WTC11 (cell line): Measurements from ENCODE around the gene RAPGEF2. TPM values are rescaled to one million over a fixed set of nuclear protein-coding genes. Genes with fewer than 3 reads are reported as not detected.

ENCODE experiments used
- ATAC-seq: fragments of 200-7000 bp; cut with Tn5 transposase; 2 replicates; pipeline ENCODE4 v1.10.0; 2021; ENCODE audit warnings: mild to moderate bottlenecking, moderate library complexity
- CTCF ChIA-PET: fragments of 300-600 bp; sonication (Branson Sonifier 250); formaldehyde crosslinking; loops from one replicate; lab custom pipeline; 2021; ENCODE audit warnings: antibody characterized with exemption; lab: Charles Lee
- POLR2A ChIA-PET: fragments of 350-600 bp; sonication (Branson Sonifier 250); formaldehyde crosslinking; loops from one replicate; lab custom pipeline; 2021; ENCODE audit warnings: antibody characterized with exemption; lab: Charles Lee
- DNase-seq: peaks from one replicate; pipeline ENCODE4 v3.0.0; 2021; ENCODE audit warnings: low spot score
- H3K27ac Mint-ChIP-seq: 2 replicates; pipeline ENCODE4 v1.8.0; 2021; ENCODE audit warnings: mixed read lengths
- H3K27me3 Mint-ChIP-seq: 2 replicates; pipeline ENCODE4 v1.8.0; 2021; ENCODE audit warnings: low read depth, mild to moderate bottlenecking, moderate library complexity, mixed read lengths
- H3K36me3 Mint-ChIP-seq: 2 replicates; pipeline ENCODE4 v1.8.0; 2021; ENCODE audit warnings: mixed read lengths
- H3K4me1 Mint-ChIP-seq: 2 replicates; pipeline ENCODE4 v1.8.0; 2022; ENCODE audit warnings: mixed read lengths
- H3K4me3 Mint-ChIP-seq: 2 replicates; pipeline ENCODE4 v1.8.0; 2021; ENCODE audit warnings: mild to moderate bottlenecking, moderate library complexity, mixed read lengths
- H3K9me3 Mint-ChIP-seq: 2 replicates; pipeline ENCODE4 v1.8.0; 2021; ENCODE audit warnings: mixed read lengths
- CREB1 ChIP-seq: sonication (generic); formaldehyde crosslinking; IDR thresholded peaks from 2 replicates; pipeline ENCODE4 v1.8.0; 2023; ENCODE audit warnings: mild to moderate bottlenecking, missing genetic modification reagents
- CREM ChIP-seq: sonication (generic); formaldehyde crosslinking; IDR thresholded peaks from 2 replicates; pipeline ENCODE4 v1.8.1; 2022; ENCODE audit warnings: mild to moderate bottlenecking, missing genetic modification reagents, moderate library complexity
- FOXJ3 ChIP-seq: sonication (generic); formaldehyde crosslinking; IDR thresholded peaks from 2 replicates; pipeline ENCODE4 v1.9.0; 2021; ENCODE audit warnings: missing genetic modification reagents, mild to moderate bottlenecking, borderline replicate concordance
- FOXK1 ChIP-seq: sonication (generic); formaldehyde crosslinking; IDR thresholded peaks from 2 replicates; pipeline ENCODE4 v1.8.0; 2022; ENCODE audit warnings: mild to moderate bottlenecking, moderate library complexity, missing genetic modification reagents
- GABPB1 ChIP-seq: sonication (generic); formaldehyde crosslinking; IDR thresholded peaks from 2 replicates; pipeline ENCODE4 v1.8.1; 2023; ENCODE audit warnings: mild to moderate bottlenecking, missing genetic modification reagents
- KAT7 ChIP-seq: sonication (generic); formaldehyde crosslinking; IDR thresholded peaks from 2 replicates; pipeline ENCODE4 v1.8.1; 2023; ENCODE audit warnings: missing genetic modification reagents, mild to moderate bottlenecking, borderline replicate concordance
- MYBL2 ChIP-seq: sonication (generic); formaldehyde crosslinking; IDR thresholded peaks from 2 replicates; pipeline ENCODE4 v1.8.1; 2023; ENCODE audit warnings: mild to moderate bottlenecking, moderate library complexity, missing genetic modification reagents
- NFYB ChIP-seq: sonication (generic); formaldehyde crosslinking; conservative IDR thresholded peaks from 2 replicates; pipeline ENCODE4 v1.8.0; 2022; ENCODE audit warnings: low read depth, missing genetic modification reagents
- NR1H2 ChIP-seq: sonication (generic); formaldehyde crosslinking; IDR thresholded peaks from 2 replicates; pipeline ENCODE4 v1.9.0; 2021; ENCODE audit warnings: mild to moderate bottlenecking, moderate library complexity, missing genetic modification reagents
- NR3C1 ChIP-seq: sonication (generic); formaldehyde crosslinking; conservative IDR thresholded peaks from 2 replicates; pipeline ENCODE4 v1.8.1; 2023; ENCODE audit warnings: low read depth, mild to moderate bottlenecking, missing genetic modification reagents
- SMAD3 ChIP-seq: sonication (generic); formaldehyde crosslinking; IDR thresholded peaks from 2 replicates; pipeline ENCODE4 v1.8.0; 2022; ENCODE audit warnings: missing genetic modification reagents, mild to moderate bottlenecking, borderline replicate concordance
- TCF7 ChIP-seq: sonication (generic); formaldehyde crosslinking; IDR thresholded peaks from 2 replicates; pipeline ENCODE4 v1.8.0; 2022; ENCODE audit warnings: mild to moderate bottlenecking, low read depth, missing genetic modification reagents, moderate library complexity
- TEAD4 ChIP-seq: sonication (generic); formaldehyde crosslinking; IDR thresholded peaks from 2 replicates; pipeline ENCODE4 v1.8.0; 2022; ENCODE audit warnings: mild to moderate bottlenecking, missing genetic modification reagents
- ZNF219 ChIP-seq: sonication (generic); formaldehyde crosslinking; IDR thresholded peaks from 2 replicates; pipeline ENCODE4 v1.8.0; 2023; ENCODE audit warnings: missing genetic modification reagents, mild to moderate bottlenecking, borderline replicate concordance
- ZNF416 ChIP-seq: fragments of 250-450 bp; sonication (Bioruptor Pico); IDR thresholded peaks from 2 replicates; pipeline ENCODE4 v1.9.0; 2021; ENCODE audit warnings: mild to moderate bottlenecking, inconsistent platforms
- total RNA-seq: library from RNA; stranded (reverse); gene quantifications from 3 replicates; pipeline ENCODE4 v1.2.3, GENCODE V29; 2021
- TF ChIP-seq, protein P1 (sequence below): fragments of 250-450 bp; sonication (Bioruptor Pico); IDR thresholded peaks from 2 replicates; pipeline ENCODE4 v1.8.0; 2021; ENCODE audit warnings: mild to moderate bottlenecking
- TF ChIP-seq, protein P2 (sequence below): sonication (generic); formaldehyde crosslinking; IDR thresholded peaks from 2 replicates; pipeline ENCODE4 v1.8.0; 2022; ENCODE audit warnings: mild to moderate bottlenecking, missing genetic modification reagents
- TF ChIP-seq, protein P3 (sequence below): sonication (generic); formaldehyde crosslinking; IDR thresholded peaks from 2 replicates; pipeline ENCODE4 v1.8.1; 2023; ENCODE audit warnings: mild to moderate bottlenecking, missing genetic modification reagents, moderate library complexity
- TF ChIP-seq, protein P4 (sequence below): fragments of 250-450 bp; sonication (Bioruptor Pico); IDR thresholded peaks from 2 replicates; pipeline ENCODE4 v1.9.0; 2021; ENCODE audit warnings: mild to moderate bottlenecking
- TF ChIP-seq, protein P5 (sequence below): sonication (generic); formaldehyde crosslinking; IDR thresholded peaks from 2 replicates; pipeline ENCODE4 v1.8.1; 2023; ENCODE audit warnings: mild to moderate bottlenecking, missing genetic modification reagents, borderline replicate concordance
- TF ChIP-seq, protein P6 (sequence below): sonication (generic); formaldehyde crosslinking; IDR thresholded peaks from 2 replicates; pipeline ENCODE4 v1.8.0; 2022; ENCODE audit warnings: mild to moderate bottlenecking, missing genetic modification reagents
- TF ChIP-seq, protein P7 (sequence below): sonication (generic); formaldehyde crosslinking; conservative IDR thresholded peaks from 2 replicates; pipeline ENCODE4 v1.8.1; 2023; ENCODE audit warnings: mild to moderate bottlenecking, low read depth, missing genetic modification reagents, moderate library complexity
- TF ChIP-seq, protein P8 (sequence below): sonication (generic); formaldehyde crosslinking; IDR thresholded peaks from 2 replicates; pipeline ENCODE4 v1.8.1; 2022; ENCODE audit warnings: low read depth, missing genetic modification reagents, borderline replicate concordance

Gene RAPGEF2
- total RNA-seq, 1 experiment from 2014 or later = 40.6 TPM

DNA sequence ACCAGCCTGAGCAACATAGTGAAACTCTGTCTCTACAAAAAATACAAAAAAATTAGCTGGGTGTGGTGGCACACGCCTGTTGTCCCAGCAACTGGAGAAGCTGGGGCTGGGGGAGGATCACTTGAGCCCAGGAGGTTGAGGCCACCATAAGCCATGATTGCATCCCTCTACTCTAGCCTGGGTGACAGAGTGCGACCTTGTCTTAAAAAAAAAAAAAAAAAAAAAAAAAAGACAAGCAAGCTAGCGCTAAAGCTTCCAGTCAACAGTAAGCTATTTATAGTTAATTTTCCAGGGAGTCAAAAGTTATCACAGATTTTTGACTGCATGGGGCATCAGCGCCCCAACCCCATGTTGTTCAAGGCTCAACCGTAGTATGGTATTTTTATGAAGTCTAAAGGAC lies 273.4 kb downstream of the RAPGEF2 start:
- Mint-ChIP-seq H3K27me3 (peaks cover 2% of the 10 kb centered on the region; the same call in 1 of the 2 replicates), H3K4me3 (no peak overlapping the region), H3K4me1 (no peaks in the 10 kb centered on the region), H3K9me3 (peaks cover 8% of the 10 kb centered on the region), H3K27ac (no peak overlapping the region), H3K36me3 (0 out of 2 replicates have a peak, but pooled peaks cover 2% of the 10 kb centered on the region)
- no peak for ATAC-seq
- DNase-seq = no peak
- POLR2A ChIA-PET = no interaction called here
- CTCF ChIA-PET = interaction anchor here (0.6 to 0.9 kb wide), 4 partner anchors 9 to 768 kb away, joined by 3 to 11 read pairs (median 4); no protein-coding TSS in a partner anchor
- TF ChIP-seq, protein P1, sequence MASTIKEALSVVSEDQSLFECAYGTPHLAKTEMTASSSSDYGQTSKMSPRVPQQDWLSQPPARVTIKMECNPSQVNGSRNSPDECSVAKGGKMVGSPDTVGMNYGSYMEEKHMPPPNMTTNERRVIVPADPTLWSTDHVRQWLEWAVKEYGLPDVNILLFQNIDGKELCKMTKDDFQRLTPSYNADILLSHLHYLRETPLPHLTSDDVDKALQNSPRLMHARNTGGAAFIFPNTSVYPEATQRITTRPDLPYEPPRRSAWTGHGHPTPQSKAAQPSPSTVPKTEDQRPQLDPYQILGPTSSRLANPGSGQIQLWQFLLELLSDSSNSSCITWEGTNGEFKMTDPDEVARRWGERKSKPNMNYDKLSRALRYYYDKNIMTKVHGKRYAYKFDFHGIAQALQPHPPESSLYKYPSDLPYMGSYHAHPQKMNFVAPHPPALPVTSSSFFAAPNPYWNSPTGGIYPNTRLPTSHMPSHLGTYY = no peak
- TF ChIP-seq CREB1 (CRISPR knock-in tag) (no peak), ZNF416 (CRISPR knock-in tag) (no peak), GABPB1 (CRISPR knock-in tag) (no peak), FOXJ3 (no peak), TCF7 (CRISPR knock-in tag) (no peak), CREM (CRISPR knock-in tag) (no peak), NFYB (no peak), NR1H2 (CRISPR knock-in tag) (no peak), KAT7 (CRISPR knock-in tag) (no peak), MYBL2 (CRISPR knock-in tag) (no peak), NR3C1 (no peak), FOXK1 (CRISPR knock-in tag) (no peak), SMAD3 (CRISPR knock-in tag) (no peak)
- TF ChIP-seq, protein P2, sequence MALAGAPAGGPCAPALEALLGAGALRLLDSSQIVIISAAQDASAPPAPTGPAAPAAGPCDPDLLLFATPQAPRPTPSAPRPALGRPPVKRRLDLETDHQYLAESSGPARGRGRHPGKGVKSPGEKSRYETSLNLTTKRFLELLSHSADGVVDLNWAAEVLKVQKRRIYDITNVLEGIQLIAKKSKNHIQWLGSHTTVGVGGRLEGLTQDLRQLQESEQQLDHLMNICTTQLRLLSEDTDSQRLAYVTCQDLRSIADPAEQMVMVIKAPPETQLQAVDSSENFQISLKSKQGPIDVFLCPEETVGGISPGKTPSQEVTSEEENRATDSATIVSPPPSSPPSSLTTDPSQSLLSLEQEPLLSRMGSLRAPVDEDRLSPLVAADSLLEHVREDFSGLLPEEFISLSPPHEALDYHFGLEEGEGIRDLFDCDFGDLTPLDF = no peak
- TF ChIP-seq, protein P3, sequence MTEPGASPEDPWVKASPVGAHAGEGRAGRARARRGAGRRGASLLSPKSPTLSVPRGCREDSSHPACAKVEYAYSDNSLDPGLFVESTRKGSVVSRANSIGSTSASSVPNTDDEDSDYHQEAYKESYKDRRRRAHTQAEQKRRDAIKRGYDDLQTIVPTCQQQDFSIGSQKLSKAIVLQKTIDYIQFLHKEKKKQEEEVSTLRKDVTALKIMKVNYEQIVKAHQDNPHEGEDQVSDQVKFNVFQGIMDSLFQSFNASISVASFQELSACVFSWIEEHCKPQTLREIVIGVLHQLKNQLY (CRISPR knock-in tag) = no peak
- TF ChIP-seq, protein P4, sequence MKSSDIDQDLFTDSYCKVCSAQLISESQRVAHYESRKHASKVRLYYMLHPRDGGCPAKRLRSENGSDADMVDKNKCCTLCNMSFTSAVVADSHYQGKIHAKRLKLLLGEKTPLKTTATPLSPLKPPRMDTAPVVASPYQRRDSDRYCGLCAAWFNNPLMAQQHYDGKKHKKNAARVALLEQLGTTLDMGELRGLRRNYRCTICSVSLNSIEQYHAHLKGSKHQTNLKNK = no peak
- TF ChIP-seq, protein P5, sequence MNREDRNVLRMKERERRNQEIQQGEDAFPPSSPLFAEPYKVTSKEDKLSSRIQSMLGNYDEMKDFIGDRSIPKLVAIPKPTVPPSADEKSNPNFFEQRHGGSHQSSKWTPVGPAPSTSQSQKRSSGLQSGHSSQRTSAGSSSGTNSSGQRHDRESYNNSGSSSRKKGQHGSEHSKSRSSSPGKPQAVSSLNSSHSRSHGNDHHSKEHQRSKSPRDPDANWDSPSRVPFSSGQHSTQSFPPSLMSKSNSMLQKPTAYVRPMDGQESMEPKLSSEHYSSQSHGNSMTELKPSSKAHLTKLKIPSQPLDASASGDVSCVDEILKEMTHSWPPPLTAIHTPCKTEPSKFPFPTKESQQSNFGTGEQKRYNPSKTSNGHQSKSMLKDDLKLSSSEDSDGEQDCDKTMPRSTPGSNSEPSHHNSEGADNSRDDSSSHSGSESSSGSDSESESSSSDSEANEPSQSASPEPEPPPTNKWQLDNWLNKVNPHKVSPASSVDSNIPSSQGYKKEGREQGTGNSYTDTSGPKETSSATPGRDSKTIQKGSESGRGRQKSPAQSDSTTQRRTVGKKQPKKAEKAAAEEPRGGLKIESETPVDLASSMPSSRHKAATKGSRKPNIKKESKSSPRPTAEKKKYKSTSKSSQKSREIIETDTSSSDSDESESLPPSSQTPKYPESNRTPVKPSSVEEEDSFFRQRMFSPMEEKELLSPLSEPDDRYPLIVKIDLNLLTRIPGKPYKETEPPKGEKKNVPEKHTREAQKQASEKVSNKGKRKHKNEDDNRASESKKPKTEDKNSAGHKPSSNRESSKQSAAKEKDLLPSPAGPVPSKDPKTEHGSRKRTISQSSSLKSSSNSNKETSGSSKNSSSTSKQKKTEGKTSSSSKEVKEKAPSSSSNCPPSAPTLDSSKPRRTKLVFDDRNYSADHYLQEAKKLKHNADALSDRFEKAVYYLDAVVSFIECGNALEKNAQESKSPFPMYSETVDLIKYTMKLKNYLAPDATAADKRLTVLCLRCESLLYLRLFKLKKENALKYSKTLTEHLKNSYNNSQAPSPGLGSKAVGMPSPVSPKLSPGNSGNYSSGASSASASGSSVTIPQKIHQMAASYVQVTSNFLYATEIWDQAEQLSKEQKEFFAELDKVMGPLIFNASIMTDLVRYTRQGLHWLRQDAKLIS (CRISPR knock-in tag) = no peak

DNA sequence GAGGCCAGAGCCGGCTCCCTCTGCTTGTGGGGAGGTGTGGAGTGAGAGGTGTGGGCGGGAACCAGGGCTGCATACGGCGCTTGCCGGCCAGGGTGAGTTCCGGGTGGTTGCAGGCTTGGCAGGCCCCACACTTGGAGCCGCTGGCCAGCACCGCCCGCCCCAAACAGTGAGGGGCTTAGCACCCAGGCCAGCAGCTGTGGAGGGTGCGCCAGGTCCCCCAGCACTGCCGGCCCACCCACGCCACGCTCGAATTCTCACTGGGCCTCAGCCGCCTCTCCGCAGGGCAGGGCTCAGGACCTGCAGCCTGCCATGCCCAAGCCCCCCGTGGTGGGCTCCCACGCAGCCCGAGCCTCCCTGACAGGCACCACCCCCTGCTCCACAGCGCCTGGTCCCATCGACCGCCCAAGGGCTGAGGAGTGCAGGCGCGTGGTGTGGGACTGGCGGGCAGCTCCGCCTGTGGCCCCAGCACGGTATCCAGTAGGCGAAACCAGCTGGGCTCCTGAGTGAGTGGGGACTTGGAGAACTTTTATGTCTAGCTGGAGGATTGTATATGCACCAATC lies 275.3 kb downstream of the RAPGEF2 start:
- 0 out of 2 replicates have a peak, but pooled peaks cover 2% of the 10 kb centered on the region for H3K36me3 Mint-ChIP-seq
- ChIA-PET CTCF (no interaction called here), POLR2A (no interaction called here)
- DNase-seq = no peak
- no peak for ATAC-seq
- H3K9me3 Mint-ChIP-seq = peaks cover 8% of the 10 kb centered on the region
- peaks cover 5% of the 10 kb centered on the region for H3K4me1 Mint-ChIP-seq
- H3K4me3 Mint-ChIP-seq = no peak overlapping the region
- no peak overlapping the region for H3K27ac Mint-ChIP-seq
- peaks cover 2% of the 10 kb centered on the region; the same call in 1 of the 2 replicates for H3K27me3 Mint-ChIP-seq
- TF ChIP-seq TEAD4 (CRISPR knock-in tag) (no peak), CREB1 (CRISPR knock-in tag) (no peak), ZNF219 (no peak)
- TF ChIP-seq, protein P6, sequence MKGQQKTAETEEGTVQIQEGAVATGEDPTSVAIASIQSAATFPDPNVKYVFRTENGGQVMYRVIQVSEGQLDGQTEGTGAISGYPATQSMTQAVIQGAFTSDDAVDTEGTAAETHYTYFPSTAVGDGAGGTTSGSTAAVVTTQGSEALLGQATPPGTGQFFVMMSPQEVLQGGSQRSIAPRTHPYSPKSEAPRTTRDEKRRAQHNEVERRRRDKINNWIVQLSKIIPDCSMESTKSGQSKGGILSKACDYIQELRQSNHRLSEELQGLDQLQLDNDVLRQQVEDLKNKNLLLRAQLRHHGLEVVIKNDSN (CRISPR knock-in tag) = no peak
- TF ChIP-seq, protein P7, sequence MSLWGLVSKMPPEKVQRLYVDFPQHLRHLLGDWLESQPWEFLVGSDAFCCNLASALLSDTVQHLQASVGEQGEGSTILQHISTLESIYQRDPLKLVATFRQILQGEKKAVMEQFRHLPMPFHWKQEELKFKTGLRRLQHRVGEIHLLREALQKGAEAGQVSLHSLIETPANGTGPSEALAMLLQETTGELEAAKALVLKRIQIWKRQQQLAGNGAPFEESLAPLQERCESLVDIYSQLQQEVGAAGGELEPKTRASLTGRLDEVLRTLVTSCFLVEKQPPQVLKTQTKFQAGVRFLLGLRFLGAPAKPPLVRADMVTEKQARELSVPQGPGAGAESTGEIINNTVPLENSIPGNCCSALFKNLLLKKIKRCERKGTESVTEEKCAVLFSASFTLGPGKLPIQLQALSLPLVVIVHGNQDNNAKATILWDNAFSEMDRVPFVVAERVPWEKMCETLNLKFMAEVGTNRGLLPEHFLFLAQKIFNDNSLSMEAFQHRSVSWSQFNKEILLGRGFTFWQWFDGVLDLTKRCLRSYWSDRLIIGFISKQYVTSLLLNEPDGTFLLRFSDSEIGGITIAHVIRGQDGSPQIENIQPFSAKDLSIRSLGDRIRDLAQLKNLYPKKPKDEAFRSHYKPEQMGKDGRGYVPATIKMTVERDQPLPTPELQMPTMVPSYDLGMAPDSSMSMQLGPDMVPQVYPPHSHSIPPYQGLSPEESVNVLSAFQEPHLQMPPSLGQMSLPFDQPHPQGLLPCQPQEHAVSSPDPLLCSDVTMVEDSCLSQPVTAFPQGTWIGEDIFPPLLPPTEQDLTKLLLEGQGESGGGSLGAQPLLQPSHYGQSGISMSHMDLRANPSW (CRISPR knock-in tag) = no peak
- TF ChIP-seq, protein P8, sequence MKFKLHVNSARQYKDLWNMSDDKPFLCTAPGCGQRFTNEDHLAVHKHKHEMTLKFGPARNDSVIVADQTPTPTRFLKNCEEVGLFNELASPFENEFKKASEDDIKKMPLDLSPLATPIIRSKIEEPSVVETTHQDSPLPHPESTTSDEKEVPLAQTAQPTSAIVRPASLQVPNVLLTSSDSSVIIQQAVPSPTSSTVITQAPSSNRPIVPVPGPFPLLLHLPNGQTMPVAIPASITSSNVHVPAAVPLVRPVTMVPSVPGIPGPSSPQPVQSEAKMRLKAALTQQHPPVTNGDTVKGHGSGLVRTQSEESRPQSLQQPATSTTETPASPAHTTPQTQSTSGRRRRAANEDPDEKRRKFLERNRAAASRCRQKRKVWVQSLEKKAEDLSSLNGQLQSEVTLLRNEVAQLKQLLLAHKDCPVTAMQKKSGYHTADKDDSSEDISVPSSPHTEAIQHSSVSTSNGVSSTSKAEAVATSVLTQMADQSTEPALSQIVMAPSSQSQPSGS (CRISPR knock-in tag) = no peak
- TF ChIP-seq, protein P4 = no peak
